ENCODE measurements around the gene GRIN2C. TPM values are rescaled to one million over a fixed set of nuclear protein-coding genes. Genes with fewer than 3 reads are reported as not detected.

Gene GRIN2C
- total RNA-seq, 1 donor from 2014 or later, result 0.05 TPM

DNA sequence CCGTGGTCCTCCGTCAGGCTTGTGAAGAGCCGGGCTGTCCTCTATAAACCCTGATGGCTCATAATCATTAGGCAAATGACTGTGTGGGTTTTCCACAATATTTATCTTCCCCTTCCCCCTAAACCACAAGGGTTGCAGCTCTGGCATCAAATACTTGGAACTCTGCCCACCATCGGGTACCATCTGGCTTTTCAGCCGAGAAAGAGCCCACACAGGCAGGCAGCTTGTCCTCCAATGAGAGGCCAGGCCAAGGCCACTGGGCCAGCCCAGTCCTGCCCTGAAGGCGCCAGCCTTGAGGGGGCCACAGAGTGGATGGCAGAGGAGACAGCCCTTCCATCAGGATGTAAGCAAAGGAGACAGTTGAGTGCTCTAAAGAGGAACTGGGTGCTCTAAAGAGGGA lies 51.8 kb downstream of the GRIN2C start:
- Mint-ChIP-seq H3K4me3 (no peak overlapping the region), H3K4me1 (no peaks in the 10 kb centered on the region), H3K27me3 (no peaks in the 10 kb centered on the region), H3K36me3 (ENCODE audit: low read depth) (peaks cover 7% of the 10 kb centered on the region), H3K27ac (no peak overlapping the region), H3K9me3 (no peaks in the 10 kb centered on the region)
- DNase-seq, result no peak
- intact Hi-C loops (cut with micrococcal nuclease), result no loop called here

DNA sequence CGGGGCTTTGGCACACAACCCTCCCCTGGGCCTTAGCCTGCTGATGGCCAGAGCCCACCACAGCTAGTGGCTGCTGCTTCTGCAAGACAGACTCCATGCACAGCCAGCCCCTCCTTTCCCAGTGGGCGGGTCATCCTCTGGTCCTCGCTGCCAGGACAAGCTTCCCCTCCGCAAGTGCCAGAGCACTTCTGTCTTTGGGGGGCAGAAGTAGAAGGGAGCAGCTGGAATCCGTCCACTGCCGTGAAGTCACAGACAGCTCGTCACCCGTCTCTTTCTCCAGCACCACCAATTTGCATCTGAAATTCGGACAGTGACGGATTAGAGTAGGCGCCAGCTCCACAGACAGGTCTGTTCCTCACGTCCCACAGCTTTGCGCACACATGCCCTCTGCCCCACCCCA lies 52.2 kb downstream of the GRIN2C start:
- no peaks in the 10 kb centered on the region for H3K9me3 Mint-ChIP-seq
- intact Hi-C loops (cut with micrococcal nuclease), result no loop called here

GRCh38 chr17:74806334-74806733 lies 53.4 kb downstream of the GRIN2C start:
- H3K27ac Mint-ChIP-seq, result no peak overlapping the region
- intact Hi-C loops (cut with micrococcal nuclease), result no loop called here
- DNase-seq, result no peak
- no peaks in the 10 kb centered on the region for H3K4me1 Mint-ChIP-seq
- no peaks in the 10 kb centered on the region for H3K27me3 Mint-ChIP-seq
- H3K36me3 Mint-ChIP-seq (ENCODE audit: low read depth), result peaks cover 6% of the 10 kb centered on the region
- H3K9me3 Mint-ChIP-seq, result no peaks in the 10 kb centered on the region
- H3K4me3 Mint-ChIP-seq, result no peak overlapping the region

More for the DNA sequence above, 52.2 kb downstream of the GRIN2C start:
- Mint-ChIP-seq H3K4me1 (no peaks in the 10 kb centered on the region), H3K4me3 (no peak overlapping the region), H3K36me3 (ENCODE audit: low read depth) (peaks cover 7% of the 10 kb centered on the region), H3K27ac (no peak overlapping the region), H3K27me3 (no peaks in the 10 kb centered on the region)
- DNase-seq, result no peak

DNA sequence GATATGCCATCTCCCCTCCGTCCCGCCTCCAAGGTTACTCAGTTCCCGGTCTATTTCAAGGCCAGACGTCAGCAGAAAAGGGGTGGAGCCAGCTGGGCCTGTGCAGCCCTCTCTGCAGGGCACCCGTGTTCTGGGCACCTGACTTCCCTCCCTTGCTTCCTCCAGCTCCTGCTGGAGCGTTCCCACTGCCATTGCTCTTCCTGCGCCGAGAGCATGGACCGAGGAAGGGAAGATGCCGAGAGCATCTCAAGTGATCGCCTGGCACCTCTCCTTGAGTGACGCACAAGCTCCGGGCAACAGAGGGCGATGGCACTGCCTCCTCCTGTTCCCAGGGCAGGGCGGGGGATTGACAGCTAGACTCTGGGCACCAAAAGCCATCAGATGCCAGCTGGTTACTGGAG lies 54.1 kb downstream of the GRIN2C start:
- H3K27me3 Mint-ChIP-seq, result no peaks in the 10 kb centered on the region
- no peaks in the 10 kb centered on the region for H3K9me3 Mint-ChIP-seq
- H3K36me3 Mint-ChIP-seq (ENCODE audit: low read depth), result peaks cover 6% of the 10 kb centered on the region
- intact Hi-C loops (cut with micrococcal nuclease), result no loop called here
- H3K4me3 Mint-ChIP-seq, result no peak overlapping the region
- H3K4me1 Mint-ChIP-seq, result no peaks in the 10 kb centered on the region
- no peak for DNase-seq
- no peak overlapping the region for H3K27ac Mint-ChIP-seq

GRCh38 chr17:74804683-74805082 lies 55.0 kb downstream of the GRIN2C start:
- Mint-ChIP-seq H3K36me3 (ENCODE audit: low read depth) (peaks cover 8% of the 10 kb centered on the region), H3K4me3 (no peak overlapping the region), H3K27ac (no peak overlapping the region), H3K4me1 (no peaks in the 10 kb centered on the region), H3K9me3 (no peaks in the 10 kb centered on the region), H3K27me3 (no peaks in the 10 kb centered on the region)
- no peak for DNase-seq
- intact Hi-C loops (cut with micrococcal nuclease), result no loop called here

DNA sequence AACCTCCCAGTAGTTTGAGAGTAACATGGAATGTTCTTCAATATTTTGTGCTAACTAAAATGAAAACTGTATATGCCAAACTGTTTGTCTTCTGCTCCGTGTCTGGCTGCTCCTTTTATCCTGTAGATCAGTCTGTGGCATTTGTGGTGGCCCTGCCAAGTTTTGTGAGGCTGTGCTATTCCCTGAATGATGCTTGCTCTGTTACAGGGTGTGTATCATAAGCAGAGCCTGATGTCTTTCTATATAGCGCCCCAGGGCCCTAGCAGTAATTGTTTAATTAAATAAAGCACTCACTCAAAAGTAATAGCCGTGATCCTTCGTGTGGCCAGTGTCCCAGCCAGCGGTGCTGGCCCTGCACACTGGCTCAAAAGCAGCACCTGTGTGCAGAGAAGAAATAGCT lies 55.7 kb downstream of the GRIN2C start:
- Mint-ChIP-seq H3K9me3 (no peaks in the 10 kb centered on the region), H3K4me3 (no peak overlapping the region)
- DNase-seq, result no peak

DNA sequence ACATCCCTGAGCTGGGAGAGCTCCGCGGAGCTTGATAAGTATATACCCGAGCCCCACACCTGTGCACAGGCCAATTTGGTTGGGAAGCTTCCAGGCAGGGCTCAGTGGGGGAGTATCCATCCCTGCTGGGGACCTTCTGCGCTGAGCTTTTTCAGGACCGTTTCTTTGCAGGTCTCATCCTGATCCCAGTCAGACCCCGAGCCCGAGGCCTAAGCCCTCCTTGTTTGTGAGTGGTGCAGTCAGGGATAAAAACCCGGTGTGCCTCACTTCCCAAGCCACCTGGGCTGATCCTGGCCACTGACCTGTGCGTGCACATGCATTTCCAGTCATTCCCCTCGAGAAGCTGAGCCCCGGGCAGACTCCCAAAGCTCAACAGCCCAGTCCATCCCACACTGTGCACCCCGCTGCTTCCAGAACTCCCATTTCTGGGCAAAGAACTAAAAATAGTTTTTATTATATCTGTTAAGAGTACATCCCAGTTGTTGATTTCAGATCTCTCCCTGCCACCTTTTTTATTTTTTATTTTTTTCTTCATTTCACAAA lies 56.2 kb downstream of the GRIN2C start:
- no peak overlapping the region for H3K4me3 Mint-ChIP-seq
- no peaks in the 10 kb centered on the region for H3K27me3 Mint-ChIP-seq
- H3K27ac Mint-ChIP-seq, result no peak overlapping the region
- DNase-seq, result no peak
- H3K9me3 Mint-ChIP-seq, result no peaks in the 10 kb centered on the region
- no peaks in the 10 kb centered on the region for H3K4me1 Mint-ChIP-seq
- H3K36me3 Mint-ChIP-seq (ENCODE audit: low read depth), result peaks cover 14% of the 10 kb centered on the region
- intact Hi-C loops (cut with micrococcal nuclease), result no loop called here

More for the DNA sequence above, 55.7 kb downstream of the GRIN2C start:
- Mint-ChIP-seq H3K27ac (no peak overlapping the region), H3K36me3 (ENCODE audit: low read depth) (peaks cover 11% of the 10 kb centered on the region), H3K4me1 (no peaks in the 10 kb centered on the region), H3K27me3 (no peaks in the 10 kb centered on the region)
- intact Hi-C loops (cut with micrococcal nuclease), result no loop called here

GRCh38 chr17:74801896-74802295 lies 57.8 kb downstream of the GRIN2C start:
- H3K27me3 Mint-ChIP-seq, result no peaks in the 10 kb centered on the region
- H3K27ac Mint-ChIP-seq, result no peak overlapping the region
- no peaks in the 10 kb centered on the region for H3K9me3 Mint-ChIP-seq
- intact Hi-C loops (cut with micrococcal nuclease), result no loop called here
- H3K36me3 Mint-ChIP-seq (ENCODE audit: low read depth), result peaks cover 18% of the 10 kb centered on the region
- no peaks in the 10 kb centered on the region for H3K4me1 Mint-ChIP-seq
- no peak overlapping the region for H3K4me3 Mint-ChIP-seq
- no peak for DNase-seq

- intact Hi-C loops (cut with micrococcal nuclease), result no loop called here
- no peaks in the 10 kb centered on the region for H3K27me3 Mint-ChIP-seq
- no peaks in the 10 kb centered on the region for H3K4me1 Mint-ChIP-seq
- H3K4me3 Mint-ChIP-seq, result no peak overlapping the region
- H3K36me3 Mint-ChIP-seq (ENCODE audit: low read depth), result peaks cover 21% of the 10 kb centered on the region
- no peak for DNase-seq
- no peaks in the 10 kb centered on the region for H3K9me3 Mint-ChIP-seq
- H3K27ac Mint-ChIP-seq, result no peak overlapping the region
These were observed 59.2 kb downstream of the GRIN2C start for GRCh38 chr17:74800531-74800930.

DNA sequence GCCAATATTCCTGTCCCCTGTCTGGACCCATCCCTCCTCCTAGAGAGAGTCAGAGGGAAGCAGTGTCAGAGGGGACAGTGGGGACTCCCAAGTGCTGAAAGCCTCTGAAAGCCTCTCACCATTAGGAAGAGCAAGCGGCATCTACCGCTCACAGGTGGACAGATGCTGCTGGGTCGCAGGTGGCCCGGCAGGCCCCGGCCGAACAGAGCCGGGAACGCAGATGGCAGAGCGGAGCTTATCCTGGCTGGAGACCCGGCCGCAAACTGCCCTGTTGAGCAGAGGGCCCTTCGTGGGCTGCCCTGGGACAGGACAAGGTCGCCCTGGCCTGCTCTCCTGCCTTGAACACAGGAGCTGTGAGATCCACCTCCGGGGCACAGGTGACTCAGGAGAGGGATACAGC lies 60.6 kb downstream of the GRIN2C start:
- intact Hi-C loops (cut with micrococcal nuclease), result no loop called here
- Mint-ChIP-seq H3K27ac (no peak overlapping the region), H3K36me3 (ENCODE audit: low read depth) (peaks cover 25% of the 10 kb centered on the region), H3K4me3 (no peak overlapping the region), H3K4me1 (no peaks in the 10 kb centered on the region), H3K9me3 (no peaks in the 10 kb centered on the region), H3K27me3 (no peaks in the 10 kb centered on the region)
- no peak for DNase-seq

DNA sequence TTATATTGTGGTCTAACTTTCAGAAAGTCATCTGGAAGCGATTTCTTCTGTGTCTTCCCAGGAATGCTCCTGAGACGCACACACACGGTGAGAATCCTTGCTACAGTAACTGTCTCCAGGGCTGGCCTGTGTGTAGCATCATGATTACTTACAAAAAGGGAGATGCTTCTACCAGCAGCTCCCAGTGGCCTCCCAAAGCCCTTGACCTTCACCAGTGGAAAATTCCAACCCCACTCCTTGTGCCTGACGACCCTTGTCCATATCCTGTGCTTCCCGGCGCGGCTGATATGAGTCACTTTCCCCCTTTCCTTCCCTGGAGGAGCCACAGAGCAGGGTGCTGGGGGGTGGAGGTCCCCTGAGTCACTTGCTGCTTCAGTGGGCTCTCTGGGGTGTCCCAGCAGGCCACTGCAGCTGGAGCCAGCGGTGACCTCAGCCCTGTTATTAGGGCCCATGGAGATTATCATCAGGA lies 61.4 kb downstream of the GRIN2C start:
- H3K27me3 Mint-ChIP-seq, result no peaks in the 10 kb centered on the region
- no peaks in the 10 kb centered on the region for H3K4me1 Mint-ChIP-seq
- H3K27ac Mint-ChIP-seq, result no peak overlapping the region
- intact Hi-C loops (cut with micrococcal nuclease), result no loop called here
- H3K4me3 Mint-ChIP-seq, result no peak overlapping the region
- no peak for DNase-seq
- H3K9me3 Mint-ChIP-seq, result no peaks in the 10 kb centered on the region
- H3K36me3 Mint-ChIP-seq (ENCODE audit: low read depth), result peaks cover 25% of the 10 kb centered on the region

DNA sequence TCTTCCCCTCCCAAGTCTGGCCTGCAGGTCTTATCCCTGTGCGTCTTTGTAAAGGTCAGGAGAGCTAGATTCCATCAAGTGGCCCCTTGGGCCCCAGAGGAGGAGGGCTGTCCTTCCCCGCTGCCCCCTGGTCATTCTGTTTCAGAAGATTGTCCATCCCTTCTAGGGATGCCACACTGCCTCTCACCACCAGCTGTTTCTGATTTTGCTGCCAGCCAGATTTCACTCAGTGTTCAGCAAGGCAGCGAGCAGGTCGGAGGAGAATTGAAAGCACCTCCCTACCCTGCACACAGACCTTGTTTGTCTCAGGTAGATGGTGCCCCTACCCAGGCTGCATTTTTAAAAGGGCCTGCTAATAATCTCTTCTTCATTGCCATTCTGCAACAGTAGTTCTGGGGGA lies 61.9 kb downstream of the GRIN2C start:
- Mint-ChIP-seq H3K27ac (no peak overlapping the region), H3K9me3 (no peaks in the 10 kb centered on the region), H3K4me1 (no peaks in the 10 kb centered on the region), H3K27me3 (no peaks in the 10 kb centered on the region), H3K4me3 (no peak overlapping the region), H3K36me3 (ENCODE audit: low read depth) (peaks cover 27% of the 10 kb centered on the region)
- intact Hi-C loops (cut with micrococcal nuclease), result no loop called here
- DNase-seq, result no peak

- Mint-ChIP-seq H3K4me1 (no peaks in the 10 kb centered on the region), H3K36me3 (ENCODE audit: low read depth) (peaks cover 26% of the 10 kb centered on the region), H3K4me3 (no peak overlapping the region), H3K9me3 (no peaks in the 10 kb centered on the region), H3K27ac (no peak overlapping the region), H3K27me3 (no peaks in the 10 kb centered on the region)
- intact Hi-C loops (cut with micrococcal nuclease), result no loop called here
- DNase-seq, result no peak
These were observed 62.8 kb downstream of the GRIN2C start for GRCh38 chr17:74796866-74797265.

- H3K27ac Mint-ChIP-seq, result no peak overlapping the region
- peaks cover 29% of the 10 kb centered on the region for H3K36me3 Mint-ChIP-seq (ENCODE audit: low read depth)
- no peaks in the 10 kb centered on the region for H3K9me3 Mint-ChIP-seq
- H3K27me3 Mint-ChIP-seq, result no peaks in the 10 kb centered on the region
- peaks cover 4% of the 10 kb centered on the region for H3K4me1 Mint-ChIP-seq
- intact Hi-C loops (cut with micrococcal nuclease), result no loop called here
- H3K4me3 Mint-ChIP-seq, result no peak overlapping the region
- no peak for DNase-seq
These were observed 63.5 kb downstream of the GRIN2C start for GRCh38 chr17:74796211-74796610.

GRCh38 chr17:74795327-74796020 lies 64.2 kb downstream of the GRIN2C start:
- intact Hi-C loops (cut with micrococcal nuclease), result no loop called here
- no peak overlapping the region for H3K4me3 Mint-ChIP-seq
- no peak overlapping the region for H3K27ac Mint-ChIP-seq
- H3K9me3 Mint-ChIP-seq, result no peaks in the 10 kb centered on the region
- no peak for DNase-seq
- H3K4me1 Mint-ChIP-seq, result peaks cover 11% of the 10 kb centered on the region
- no peaks in the 10 kb centered on the region for H3K27me3 Mint-ChIP-seq
- H3K36me3 Mint-ChIP-seq (ENCODE audit: low read depth), result peaks cover 32% of the 10 kb centered on the region

Data from activated CD4-positive, alpha-beta T cell treated with anti-CD3 and anti-CD28 coated beads, Interleukin-2, amount 10 ng/mL, durations not matched to agents 24 days and 14 days (primary cell).